Body of pancreas (tissue), 4 donors: ENCODE results near the gene CCM2.

ENCODE experiments used
- CTCF ChIP-seq, 7 experiments: fragments of 450-650 bp in 4 of 7; fragments of 200-600 bp in 3 of 7; sonication (generic) in 3 of 7; IDR thresholded peaks; one replicate each; pipeline ENCODE4 v1.5.1; 2016 to 2019; ENCODE audit warnings: antibody characterized with exemption in 7 of 7
- POLR2A ChIP-seq, 3 donors: fragments of 450-650 bp; IDR thresholded peaks; one replicate each; pipeline ENCODE4 v1.6.1; 2016; ENCODE audit warnings: antibody characterized with exemption in 3 of 3, mild to moderate bottlenecking in 2 of 3

- no peak for TF ChIP-seq POLR2A (IDR thresholded peaks at IDR 0.05)
- TF ChIP-seq CTCF (IDR thresholded peaks at IDR 0.05) = no peak
These were observed 123.2 kb downstream of the CCM2 start for GRCh38 chr7:45122975-45123860.
